Ishikawa (cell line): Measurements from ENCODE around the gene COX6A1.

Experiments used
- CREB1 ChIP-seq: IDR thresholded peaks from 2 replicates; pipeline ENCODE4 v1.6.1; 2012; ENCODE audit warnings: low read depth
- FOXM1 ChIP-seq: IDR thresholded peaks from 2 replicates; pipeline ENCODE4 v1.6.1; 2012; ENCODE audit warnings: low read depth, borderline replicate concordance
- NFIC ChIP-seq: IDR thresholded peaks from 2 replicates; pipeline ENCODE4 v1.6.1; 2012
- TAF1 ChIP-seq: IDR thresholded peaks from 2 replicates; pipeline ENCODE4 v1.6.1; 2012; ENCODE audit warnings: low read depth, mild to moderate bottlenecking
- TCF12 ChIP-seq: IDR thresholded peaks from 2 replicates; pipeline ENCODE4 v1.6.1; 2012; ENCODE audit warnings: low read depth
- USF1 ChIP-seq: IDR thresholded peaks from 2 replicates; pipeline ENCODE4 v1.6.1; 2012

- TF ChIP-seq FOXM1 (no peak), USF1 (no peak), TAF1 (no peak), NFIC (no peak), CREB1 (no peak), TCF12 (no peak)
These were observed 30.5 kb downstream of the COX6A1 start for GRCh38 chr12:120468325-120468820.
